ENCODE measurements around the gene STARD3NL. TPM values are rescaled to one million over a fixed set of nuclear protein-coding genes. Genes with fewer than 3 reads are reported as not detected.
A peak's percentile ranks its signal among the peaks of the same experiment; 100 is the strongest.
"Not testable (repeated sequence)": the region's sequence is repeated elsewhere in the genome, so short reads cannot be mapped to it uniquely, and the experiment has no call there.

Gene STARD3NL
- total and polyA plus RNA-seq, 2 of the 4 experiments (the other 2 are of a cell fraction), result 51.6 to 69.7 TPM

DNA sequence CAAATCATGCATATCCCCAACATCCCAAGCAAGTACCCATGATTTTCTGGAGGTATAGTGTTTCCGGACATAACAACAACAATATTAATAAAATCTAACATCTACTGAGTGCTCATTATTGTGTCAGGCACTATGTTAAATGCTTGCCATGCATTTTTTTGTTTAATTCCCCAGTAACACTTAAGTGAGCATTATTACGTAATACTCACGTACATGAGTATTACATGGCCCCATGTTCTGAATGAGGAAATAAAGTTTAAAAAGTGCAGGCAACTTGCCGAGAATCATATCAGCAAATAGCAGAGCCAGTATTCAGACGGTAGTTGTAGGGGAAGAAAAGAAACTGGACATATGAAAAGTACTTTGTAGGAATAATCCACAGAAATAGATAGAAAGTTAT is 65.3 kb downstream of the STARD3NL start:
- dilution Hi-C loops (cut with HindIII; ENCODE audit: low sequenced_read_pairs, unreplicated experiment); H2AK9ac ChIP-seq (replicated peaks; ENCODE audit: low read depth, low read length, poor library complexity); H3K79me1 ChIP-seq (ENCODE audit: low read depth in 1 of 2, low read length in 2 of 2); H2BK5ac ChIP-seq (ENCODE audit: low read depth, low read length, poor library complexity, severe bottlenecking); H4K5ac ChIP-seq (ENCODE audit: low read depth, low read length); H3K9me1 ChIP-seq (ENCODE audit: insufficient read depth, low read length); H3K4me2 ChIP-seq (ENCODE audit: low read depth, low read length); H3K36me3 ChIP-seq (ENCODE audit: control insufficient read depth, insufficient read depth, low read length); H2AFZ ChIP-seq (replicated peaks; ENCODE audit: low read length, poor library complexity); H3K9me3 ChIP-seq (ENCODE audit: control insufficient read depth, insufficient read depth, low read length); H3K56ac ChIP-seq (ENCODE audit: extremely low read depth, insufficient read depth, low read length); DNase-seq; POLR2A ChIA-PET (ENCODE audit: unreplicated experiment); H2BK15ac ChIP-seq (ENCODE audit: low read depth, low read length); H3K4me1 ChIP-seq (ENCODE audit: control insufficient read depth, insufficient read depth, low read length); H4K8ac ChIP-seq (ENCODE audit: low read depth in 2 of 2, low read length in 2 of 2); H2BK120ac ChIP-seq (ENCODE audit: low read depth, low read length); H4K91ac ChIP-seq (ENCODE audit: insufficient read depth, low read depth, low read length); BruUV-seq (replicated peaks); H3K14ac ChIP-seq (replicated peaks; ENCODE audit: low read depth, low read length); H2BK20ac ChIP-seq (ENCODE audit: low read depth, low read length); H2AK5ac ChIP-seq (ENCODE audit: low read depth, low read length); H3K27me3 ChIP-seq (ENCODE audit: control insufficient read depth, insufficient read depth, low read length); in situ Hi-C loops (cut with MboI; ENCODE audit: low sequenced_read_pairs); ATAC-seq (ENCODE audit: low read depth); H3K9ac ChIP-seq (ENCODE audit: low read depth, low read length); CTCF ChIA-PET; intact Hi-C loops (cut with micrococcal nuclease); H3K23ac ChIP-seq (ENCODE audit: low read depth, low read length); H3K4me3 ChIP-seq (ENCODE audit: insufficient read depth, low read depth, low read length); H3K27ac ChIP-seq (ENCODE audit: insufficient read depth, low read length); H4K20me1 ChIP-seq (ENCODE audit: insufficient read depth, low read length); H3K4ac ChIP-seq (ENCODE audit: low read depth, low read length); H3K18ac ChIP-seq (ENCODE audit: low read depth, low read length): not testable (repeated sequence)
- peak; percentile 86 for TF ChIP-seq CEBPB (IDR thresholded peaks at IDR 0.05; ENCODE audit: low read depth, low read length)
- WGBS, 2 experiments (ENCODE audit: extremely low coverage in 2 of 2, insufficient read length in 1 of 2), result 33% methylated on average over 1 of the region's 5 CpGs; no CpG with 5 or more reads in 1 of the 2 experiments

All from IMR-90 (cell line).